EL (cell line): ENCODE measurements around the gene WDR20.
A peak's percentile ranks its signal among the peaks of the same experiment; 100 is the strongest.
"Not testable (repeated sequence)": the region's sequence is repeated elsewhere in the genome, so short reads cannot be mapped to it uniquely, and the experiment has no call there.

Experiments used
- DNase-seq: peaks from one replicate; pipeline ENCODE4 v3.0.0-alpha.2; 2016

Gene WDR20, protein sequence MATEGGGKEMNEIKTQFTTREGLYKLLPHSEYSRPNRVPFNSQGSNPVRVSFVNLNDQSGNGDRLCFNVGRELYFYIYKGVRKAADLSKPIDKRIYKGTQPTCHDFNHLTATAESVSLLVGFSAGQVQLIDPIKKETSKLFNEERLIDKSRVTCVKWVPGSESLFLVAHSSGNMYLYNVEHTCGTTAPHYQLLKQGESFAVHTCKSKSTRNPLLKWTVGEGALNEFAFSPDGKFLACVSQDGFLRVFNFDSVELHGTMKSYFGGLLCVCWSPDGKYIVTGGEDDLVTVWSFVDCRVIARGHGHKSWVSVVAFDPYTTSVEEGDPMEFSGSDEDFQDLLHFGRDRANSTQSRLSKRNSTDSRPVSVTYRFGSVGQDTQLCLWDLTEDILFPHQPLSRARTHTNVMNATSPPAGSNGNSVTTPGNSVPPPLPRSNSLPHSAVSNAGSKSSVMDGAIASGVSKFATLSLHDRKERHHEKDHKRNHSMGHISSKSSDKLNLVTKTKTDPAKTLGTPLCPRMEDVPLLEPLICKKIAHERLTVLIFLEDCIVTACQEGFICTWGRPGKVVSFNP

GRCh38 chr14:102139286-102140026 is at the start of gene WDR20:
TSS of gene WDR20 (plus strand) at chr14:102139897. CDS start at chr14:102139924, 27 bp downstream.
- DNase-seq = peak; percentile 97

DNA sequence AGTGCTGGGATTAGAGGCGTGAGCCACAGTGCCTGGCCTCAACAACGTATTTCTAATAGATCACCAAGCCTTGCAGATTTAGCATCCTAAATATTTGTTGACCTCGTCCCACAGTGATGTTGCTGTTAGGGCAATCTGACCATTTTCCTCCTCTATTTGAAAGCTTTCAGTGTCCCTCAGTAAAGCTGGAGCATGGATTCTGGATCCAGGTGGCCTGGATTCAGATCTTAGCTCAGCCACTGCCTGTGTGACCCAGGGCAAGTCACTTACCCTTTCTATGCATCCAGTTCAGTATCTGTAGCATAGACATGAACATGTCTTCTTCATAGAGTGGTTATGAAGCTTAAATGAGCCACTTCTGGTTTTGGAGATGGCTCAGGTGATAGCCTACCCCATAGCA is 49.0 kb upstream of the WDR20 start:
- DNase-seq = no peak

DNA sequence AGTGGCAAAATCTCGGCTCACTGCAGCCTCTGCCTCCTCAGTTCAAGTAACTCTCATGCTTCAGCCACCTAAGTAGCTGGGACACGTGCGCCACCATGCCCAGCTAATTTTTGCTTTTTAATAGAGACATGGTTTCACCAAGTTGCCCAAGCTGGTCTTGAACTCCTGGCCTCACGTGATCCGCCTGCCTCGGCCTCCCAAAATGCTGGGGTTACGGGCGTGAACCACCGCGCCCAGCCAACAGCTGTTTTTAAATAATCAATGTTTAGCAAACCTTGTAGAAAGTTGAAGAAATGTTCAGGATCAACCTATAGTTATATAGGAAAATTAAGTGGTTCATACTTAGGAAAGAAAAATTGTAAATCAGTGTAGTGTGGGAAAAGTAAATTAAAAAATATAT is 46.9 kb upstream of the WDR20 start:
- no peak for DNase-seq

DNA sequence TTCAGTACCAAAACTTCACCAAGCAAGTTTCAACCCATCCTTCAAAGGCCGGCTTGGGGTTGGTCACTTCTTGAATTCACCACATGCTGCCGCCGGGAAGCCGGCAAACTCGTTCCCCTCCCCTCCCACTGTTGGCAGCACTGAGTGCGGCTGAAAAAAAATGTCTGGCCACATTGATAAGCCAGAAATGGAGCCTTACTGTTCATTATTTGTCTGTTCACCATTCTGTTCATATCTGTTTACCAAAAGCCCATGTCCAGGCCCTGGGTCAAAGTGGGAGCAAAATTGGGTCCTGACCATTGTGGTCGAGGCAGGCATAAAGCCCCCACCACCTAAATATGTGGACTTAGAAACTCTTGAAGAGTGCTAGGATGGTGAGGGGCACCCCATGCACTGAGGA is 45.6 kb upstream of the WDR20 start:
- DNase-seq = no peak

- peak; percentile 46 for DNase-seq
These were observed 44.3 kb upstream of the WDR20 start for GRCh38 chr14:102095231-102095870.

GRCh38 chr14:102095871-102096568 is 43.7 kb upstream of the WDR20 start:
- DNase-seq = no peak

DNA sequence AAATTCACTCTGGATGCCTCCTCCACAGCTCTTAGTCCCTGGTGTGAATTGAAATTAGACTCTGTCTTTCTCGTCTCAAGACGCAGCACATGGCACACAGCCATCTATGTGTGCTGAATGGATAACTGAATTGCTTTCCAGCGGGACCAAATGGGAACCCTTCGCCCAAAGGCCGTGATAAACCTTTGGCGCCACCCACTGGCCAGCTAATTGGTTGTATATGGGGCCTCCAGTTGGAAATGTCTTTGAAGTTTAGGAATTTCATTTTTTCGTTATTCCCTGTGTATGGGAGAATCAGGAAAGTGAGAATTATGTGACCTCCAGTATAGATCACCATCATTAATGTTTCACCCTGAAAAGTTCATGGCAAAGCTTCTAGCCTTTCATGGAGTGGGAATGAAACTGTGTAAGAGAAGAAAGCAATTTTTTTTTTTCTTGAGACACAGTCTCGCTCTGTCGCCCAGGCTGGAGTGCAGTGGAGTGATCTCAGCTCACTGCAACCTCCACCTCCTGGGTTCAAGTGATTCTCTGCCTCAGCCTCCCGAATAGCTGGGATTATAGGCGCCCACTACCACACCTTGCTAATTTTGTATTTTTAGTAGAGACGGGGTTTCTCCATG is 43.0 kb upstream of the WDR20 start:
- peak; percentile 80 for DNase-seq

GRCh38 chr14:102097441-102098135 is 42.1 kb upstream of the WDR20 start:
- no peak for DNase-seq

DNA sequence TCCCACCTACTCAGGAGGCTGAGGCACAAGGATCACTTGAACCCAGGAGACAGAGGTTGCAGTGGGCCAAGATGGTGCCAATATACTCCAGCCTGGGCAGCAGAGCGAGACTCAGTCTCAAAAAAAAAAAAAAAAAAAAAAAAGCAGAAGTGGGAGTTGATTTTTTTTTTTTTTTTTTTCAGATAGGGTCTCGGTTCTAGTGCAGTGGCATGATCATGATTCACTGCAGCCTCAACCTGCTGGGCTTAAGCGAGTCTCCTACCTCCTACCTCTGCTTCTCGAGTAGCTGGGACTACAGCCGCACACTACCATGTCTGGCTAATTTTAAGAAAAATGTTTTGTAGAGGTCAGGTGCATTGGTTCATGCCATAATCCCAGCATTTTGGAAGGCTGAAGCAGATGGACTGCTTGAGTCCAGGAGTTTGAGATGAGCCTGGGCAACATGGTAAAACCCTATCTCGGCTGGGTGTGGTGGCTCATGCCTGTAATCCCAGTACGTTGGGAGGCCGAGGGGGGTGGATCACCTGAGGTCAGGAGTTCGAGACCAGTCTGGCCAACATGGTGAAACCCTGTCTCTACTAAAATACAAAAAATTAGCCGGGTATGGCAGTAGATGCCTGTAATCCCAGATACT is 36.5 kb upstream of the WDR20 start:
- DNase-seq = no peak

GRCh38 chr14:102105369-102105768 is 34.3 kb upstream of the WDR20 start:
- DNase-seq = no peak

DNA sequence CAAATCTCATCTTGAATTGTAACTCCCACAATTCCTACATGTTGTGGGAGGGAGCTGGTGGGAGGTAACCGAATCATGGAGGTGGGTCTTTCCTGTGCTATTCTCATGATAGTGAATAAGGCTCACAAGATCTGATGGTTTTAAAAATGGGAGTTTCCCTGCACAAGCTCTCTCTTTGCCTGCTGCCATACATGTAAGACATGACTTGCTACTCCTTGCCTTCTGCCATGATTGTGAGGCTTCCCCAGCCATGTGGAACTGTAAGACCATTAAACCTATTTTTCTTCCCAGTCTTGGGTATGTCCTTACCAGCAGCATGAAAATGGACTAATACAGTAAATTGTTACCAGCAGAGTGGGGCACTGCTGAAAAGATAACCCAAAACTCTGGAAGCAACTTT is 30.4 kb upstream of the WDR20 start:
- not testable (repeated sequence) for DNase-seq

GRCh38 chr14:102111101-102111500 is 28.6 kb upstream of the WDR20 start:
- no peak for DNase-seq

- DNase-seq = no peak
These were observed 23.1 kb upstream of the WDR20 start for GRCh38 chr14:102116361-102117180.

DNA sequence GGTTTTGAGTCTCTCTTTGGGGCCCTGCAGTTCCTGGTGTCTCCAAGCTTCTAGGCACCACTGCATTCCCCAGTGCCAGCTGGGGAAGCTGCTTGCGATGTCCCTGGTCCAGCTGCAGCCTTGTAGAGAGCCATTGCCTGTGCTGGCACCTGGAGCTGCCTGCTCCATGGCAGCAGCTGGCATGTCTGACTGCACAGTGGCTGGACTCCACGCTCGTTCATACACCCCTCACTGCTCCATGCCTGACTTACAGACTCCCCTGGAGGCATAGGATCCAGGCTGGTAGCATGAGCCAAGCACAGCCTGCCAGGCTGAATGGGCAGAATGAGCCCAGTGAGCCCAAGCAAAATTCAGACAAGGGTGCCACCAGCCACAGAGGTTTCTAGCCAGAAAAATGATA is 21.8 kb upstream of the WDR20 start:
- DNase-seq = no peak

DNA sequence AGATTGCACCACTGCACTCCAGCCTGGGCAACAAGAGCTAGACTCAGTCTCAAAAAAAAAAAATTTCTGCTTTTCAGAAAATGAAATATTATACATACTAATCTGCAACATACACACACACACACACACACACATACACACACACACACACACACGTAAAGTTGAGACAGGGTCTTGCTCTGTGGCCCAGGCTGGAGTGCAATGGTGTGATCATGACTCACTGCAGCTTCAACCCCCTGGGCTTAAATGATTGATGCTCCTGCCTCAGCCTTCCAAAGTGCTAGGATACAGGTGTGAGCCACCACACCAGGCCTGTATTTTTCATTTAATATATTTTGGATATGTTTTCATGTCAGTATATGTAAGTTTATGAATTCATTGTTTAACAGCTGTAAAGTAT is 18.8 kb upstream of the WDR20 start:
- DNase-seq = no peak

DNA sequence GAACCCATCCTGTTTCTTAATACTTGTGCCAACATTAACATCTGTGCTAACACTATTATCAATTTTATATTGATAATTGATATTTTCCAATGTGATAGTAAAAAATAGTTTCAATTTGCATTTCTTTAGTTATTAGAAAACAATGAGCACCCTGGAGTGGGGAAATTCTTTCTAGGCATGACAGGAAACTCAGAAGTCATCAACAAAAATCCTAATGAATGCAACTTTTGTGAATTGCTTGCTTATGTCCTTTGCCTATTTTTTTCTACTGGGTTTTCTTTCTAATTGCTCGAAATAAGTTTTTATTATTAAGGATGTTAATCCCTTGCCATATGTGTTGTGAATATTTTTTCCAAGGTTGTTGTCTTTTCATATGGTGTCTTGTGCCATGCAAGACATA is 18.1 kb upstream of the WDR20 start:
- no peak for DNase-seq

GRCh38 chr14:102124419-102124818 is 15.3 kb upstream of the WDR20 start:
- no peak for DNase-seq

DNA sequence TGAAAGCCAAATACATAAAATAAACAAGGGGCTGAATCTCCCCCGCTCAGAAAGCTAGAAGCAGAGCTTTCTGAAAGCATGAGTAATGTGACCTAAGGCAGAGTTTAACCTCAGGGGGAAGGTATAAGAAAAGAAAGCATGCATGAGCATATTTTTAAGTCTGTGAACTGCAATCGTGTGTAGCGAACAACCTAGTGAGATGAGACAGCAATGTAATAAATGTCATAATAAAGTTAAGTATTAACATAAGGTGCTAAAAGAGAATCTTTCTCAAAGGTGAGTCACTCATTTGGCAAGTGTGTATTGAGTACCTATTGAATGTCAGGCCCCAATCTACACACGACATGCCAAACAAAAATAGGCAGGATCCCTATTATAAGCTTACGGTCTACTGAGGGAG is 14.2 kb upstream of the WDR20 start:
- no peak for DNase-seq

GRCh38 chr14:102126807-102127455 is 12.8 kb upstream of the WDR20 start:
- DNase-seq = no peak

DNA sequence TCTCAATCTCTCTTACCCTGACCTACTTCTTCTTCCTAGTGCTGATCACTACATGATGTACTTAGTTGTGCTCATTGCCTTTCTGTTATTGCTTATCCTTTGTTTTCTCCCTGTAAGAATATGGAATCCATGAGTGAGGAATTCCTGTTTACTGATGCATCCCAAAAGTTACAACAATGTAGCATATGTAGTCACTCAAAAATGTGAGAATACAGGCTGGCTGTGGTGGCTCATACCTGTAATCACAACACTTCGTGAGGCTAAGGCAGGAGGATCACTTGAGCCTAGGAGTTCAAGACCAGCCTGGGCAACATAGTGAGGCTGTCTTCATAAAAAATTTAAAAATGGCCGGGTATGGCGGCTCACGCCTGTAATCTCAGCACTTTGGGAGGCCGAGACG is 8.0 kb upstream of the WDR20 start:
- no peak for DNase-seq
